KMS-11 (cell line): ENCODE results near the gene TANC1.

ENCODE experiments used
- H2AFZ ChIP-seq: fragments of 200-600 bp; sonication (generic); 2 replicates; pipeline ENCODE4 v1.6.1; 2016; ENCODE audit warnings: antibody characterized with exemption, mixed run types, low read depth
- H3K27ac ChIP-seq: fragments of 200-600 bp; sonication (generic); 2 replicates; pipeline ENCODE4 v1.6.1; 2016; ENCODE audit warnings: mild to moderate bottlenecking, mixed run types
- H3K27me3 ChIP-seq: fragments of 200-600 bp; sonication (generic); 2 replicates; pipeline ENCODE4 v1.6.1; 2017; ENCODE audit warnings: mild to moderate bottlenecking, low read depth, mixed run types, moderate library complexity; ENCODE audit not compliant: insufficient read depth
- H3K36me3 ChIP-seq: fragments of 200-600 bp; sonication (generic); 2 replicates; pipeline ENCODE4 v1.6.1; 2017; ENCODE audit warnings: mild to moderate bottlenecking, mixed run types; ENCODE audit not compliant: insufficient read depth
- H3K4me1 ChIP-seq: fragments of 200-600 bp; sonication (generic); 2 replicates; pipeline ENCODE4 v1.6.1; 2016; ENCODE audit warnings: mild to moderate bottlenecking, low read depth, mixed run types; ENCODE audit not compliant: poor library complexity, severe bottlenecking
- H3K4me2 ChIP-seq: fragments of 200-600 bp; sonication (generic); 2 replicates; pipeline ENCODE4 v1.7.0; 2016; ENCODE audit warnings: mild to moderate bottlenecking, mixed run types
- H3K4me3 ChIP-seq: fragments of 200-600 bp; sonication (generic); IDR thresholded peaks from 2 replicates; pipeline ENCODE4 v1.6.1; 2017; ENCODE audit warnings: low read depth, low read length, mixed read lengths; ENCODE audit not compliant: insufficient read depth
- H3K79me2 ChIP-seq: fragments of 200-600 bp; sonication (generic); 2 replicates; pipeline ENCODE4 v1.6.1; 2016; ENCODE audit warnings: low read depth, mixed run types; ENCODE audit not compliant: insufficient read depth
- H3K9ac ChIP-seq: fragments of 200-600 bp; sonication (generic); 2 replicates; pipeline ENCODE4 v1.6.1; 2016; ENCODE audit warnings: mild to moderate bottlenecking, mixed run types
- H4K20me1 ChIP-seq: fragments of 200-600 bp; sonication (generic); 2 replicates; pipeline ENCODE4 v1.6.1; 2016; ENCODE audit warnings: mild to moderate bottlenecking, mixed run types; ENCODE audit not compliant: insufficient read depth
- TF ChIP-seq, protein P1 (sequence below): fragments of 200-600 bp; sonication (generic); conservative IDR thresholded peaks from 2 replicates; pipeline ENCODE4 v1.6.1; 2017; ENCODE audit warnings: low read depth, mild to moderate bottlenecking, antibody characterized with exemption, low read length, moderate library complexity, mixed read lengths

The TANC1 gene

DNA sequence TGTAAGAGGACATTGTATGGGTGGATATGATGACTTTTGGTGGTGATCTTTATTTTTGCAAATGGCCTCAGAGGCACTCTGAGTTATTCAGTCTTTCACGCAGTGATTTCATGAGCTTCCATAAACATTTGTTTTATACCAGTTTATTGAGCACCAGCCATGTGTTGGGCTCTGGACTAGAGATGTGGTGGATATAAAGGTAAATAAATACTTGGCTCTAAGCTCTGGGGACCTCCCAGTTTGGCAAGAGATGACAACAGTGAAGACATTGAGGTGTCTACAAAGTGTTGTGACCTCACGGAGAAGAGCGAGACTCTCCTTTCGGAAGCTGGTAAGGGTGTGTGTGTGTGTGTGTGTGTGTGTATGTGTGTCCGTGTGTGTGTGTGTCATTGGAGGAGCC lies 146.4 kb downstream of the TANC1 start:
- TF ChIP-seq, protein P1, sequence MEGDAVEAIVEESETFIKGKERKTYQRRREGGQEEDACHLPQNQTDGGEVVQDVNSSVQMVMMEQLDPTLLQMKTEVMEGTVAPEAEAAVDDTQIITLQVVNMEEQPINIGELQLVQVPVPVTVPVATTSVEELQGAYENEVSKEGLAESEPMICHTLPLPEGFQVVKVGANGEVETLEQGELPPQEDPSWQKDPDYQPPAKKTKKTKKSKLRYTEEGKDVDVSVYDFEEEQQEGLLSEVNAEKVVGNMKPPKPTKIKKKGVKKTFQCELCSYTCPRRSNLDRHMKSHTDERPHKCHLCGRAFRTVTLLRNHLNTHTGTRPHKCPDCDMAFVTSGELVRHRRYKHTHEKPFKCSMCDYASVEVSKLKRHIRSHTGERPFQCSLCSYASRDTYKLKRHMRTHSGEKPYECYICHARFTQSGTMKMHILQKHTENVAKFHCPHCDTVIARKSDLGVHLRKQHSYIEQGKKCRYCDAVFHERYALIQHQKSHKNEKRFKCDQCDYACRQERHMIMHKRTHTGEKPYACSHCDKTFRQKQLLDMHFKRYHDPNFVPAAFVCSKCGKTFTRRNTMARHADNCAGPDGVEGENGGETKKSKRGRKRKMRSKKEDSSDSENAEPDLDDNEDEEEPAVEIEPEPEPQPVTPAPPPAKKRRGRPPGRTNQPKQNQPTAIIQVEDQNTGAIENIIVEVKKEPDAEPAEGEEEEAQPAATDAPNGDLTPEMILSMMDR, result no peak
- Histone ChIP-seq H4K20me1 (0 out of 2 replicates have a peak, but pooled peaks cover 4% of the 10 kb centered on the region), H3K27me3 (no peaks in the 10 kb centered on the region), H3K79me2 (peaks cover 6% of the 10 kb centered on the region; the same call in 1 of the 2 replicates), H2AFZ (no peak overlapping the region), H3K4me1 (peaks cover 27% of the 10 kb centered on the region), H3K27ac (no peak overlapping the region), H3K4me2 (no peak overlapping the region), H3K36me3 (no peaks in the 10 kb centered on the region), H3K4me3 (no peak overlapping the region), H3K9ac (no peak overlapping the region)

DNA sequence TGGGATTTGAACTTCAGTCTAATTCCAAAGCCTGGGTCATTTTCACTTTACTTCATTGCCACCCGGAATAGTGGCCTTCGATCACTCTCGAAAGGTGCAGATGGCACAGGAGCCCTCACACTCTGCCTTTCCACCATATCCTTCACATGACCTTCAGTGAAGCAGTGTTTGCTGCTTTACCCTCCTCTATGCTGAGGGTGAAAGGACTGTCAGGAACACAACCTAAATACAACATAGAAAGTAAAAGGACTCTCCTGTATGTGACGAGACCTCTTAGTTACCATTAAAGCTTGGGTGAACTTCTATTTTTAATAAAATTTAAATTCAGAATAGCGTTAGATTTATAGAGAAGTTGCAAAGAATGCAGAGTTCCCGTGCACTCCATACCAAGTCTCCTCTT lies 148.5 kb downstream of the TANC1 start:
- H3K27me3 ChIP-seq, result no peaks in the 10 kb centered on the region
- H3K27ac ChIP-seq, result no peak overlapping the region
- H3K9ac ChIP-seq, result no peak overlapping the region
- no peak overlapping the region for H3K4me2 ChIP-seq
- H3K36me3 ChIP-seq, result no peaks in the 10 kb centered on the region
- H4K20me1 ChIP-seq, result 0 out of 2 replicates have a peak, but pooled peaks cover 4% of the 10 kb centered on the region
- H3K4me1 ChIP-seq, result peaks cover 47% of the 10 kb centered on the region
- TF ChIP-seq, protein P1, result no peak
- H3K4me3 ChIP-seq, result no peak overlapping the region
- H3K79me2 ChIP-seq, result peaks cover 22% of the 10 kb centered on the region
- H2AFZ ChIP-seq, result no peak overlapping the region

DNA sequence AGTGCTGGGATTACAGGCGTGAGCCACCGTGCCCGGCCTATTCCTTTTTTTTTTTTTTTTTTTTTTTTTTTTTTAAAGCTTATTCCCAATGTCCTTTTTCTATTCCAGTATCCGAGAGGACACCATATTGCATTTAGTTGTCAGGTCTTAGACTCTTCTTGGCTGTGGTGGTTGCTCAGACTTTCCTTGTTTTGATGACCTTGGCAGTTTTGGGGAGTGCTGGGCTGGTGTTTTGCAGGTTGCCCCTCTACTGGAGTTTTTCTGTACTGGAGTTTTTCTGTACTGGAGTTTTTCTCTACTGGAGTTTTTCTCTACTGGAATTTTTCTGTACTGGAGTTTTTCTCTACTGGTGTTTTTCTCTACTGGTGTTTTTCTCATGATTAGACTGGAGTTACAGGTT lies 149.2 kb downstream of the TANC1 start:
- Histone ChIP-seq H3K4me3 (no peak overlapping the region), H3K79me2 (peaks cover 29% of the 10 kb centered on the region), H3K36me3 (no peaks in the 10 kb centered on the region), H3K9ac (no peak overlapping the region), H3K27me3 (no peaks in the 10 kb centered on the region), H3K4me2 (peak overlapping the region; percentile 64; the same call in 1 of the 2 replicates), H3K27ac (no peak overlapping the region), H4K20me1 (0 out of 2 replicates have a peak, but pooled peaks cover 4% of the 10 kb centered on the region), H2AFZ (no peak overlapping the region), H3K4me1 (peaks cover 54% of the 10 kb centered on the region)
- TF ChIP-seq, protein P1, result no peak

DNA sequence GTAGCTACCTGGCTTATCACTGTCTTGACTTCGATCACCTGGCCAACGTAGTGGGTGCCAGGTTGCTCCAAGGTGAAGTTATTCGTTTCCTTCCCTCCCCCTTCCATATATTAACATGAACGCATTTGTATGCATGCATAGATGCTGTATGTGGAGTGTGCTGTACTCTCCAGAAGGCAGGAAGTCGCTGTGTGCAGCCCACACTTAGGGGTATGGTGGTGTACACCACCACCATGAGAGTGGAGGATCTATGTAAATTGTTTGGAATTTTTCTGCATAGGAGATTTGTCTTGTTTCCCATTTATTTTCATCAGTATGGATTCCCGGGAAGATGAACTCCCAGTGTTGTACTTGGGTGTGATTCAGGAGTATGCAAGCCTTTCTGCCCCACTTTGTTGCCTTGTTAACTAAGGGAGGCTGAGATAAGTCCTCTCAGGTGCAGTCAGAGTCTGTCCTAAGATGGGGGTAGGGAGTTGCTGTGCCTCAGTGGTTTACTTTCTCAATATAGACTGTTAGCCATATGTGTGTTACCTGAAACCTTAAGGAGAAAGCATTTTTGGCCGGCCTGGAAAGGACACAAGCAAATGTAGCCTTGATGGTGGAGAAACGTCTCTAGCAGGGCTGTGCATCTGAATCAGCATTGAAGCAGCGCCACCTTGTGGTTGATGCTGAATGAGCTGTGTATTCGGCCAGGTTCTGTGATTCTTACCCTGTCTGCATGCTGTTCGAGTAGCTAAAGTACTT lies 149.8 kb downstream of the TANC1 start:
- TF ChIP-seq, protein P1, result peak; percentile 99
- Histone ChIP-seq H3K4me3 (no peak overlapping the region), H3K36me3 (no peaks in the 10 kb centered on the region), H2AFZ (no peak overlapping the region), H3K9ac (peak overlapping the region; percentile 67; the same call in 1 of the 2 replicates), H3K27me3 (no peaks in the 10 kb centered on the region), H3K27ac (peak overlapping the region; percentile 86), H4K20me1 (0 out of 2 replicates have a peak, but pooled peaks cover 4% of the 10 kb centered on the region), H3K4me2 (peak overlapping the region; percentile 64), H3K4me1 (peaks cover 56% of the 10 kb centered on the region), H3K79me2 (peaks cover 32% of the 10 kb centered on the region)
